T-cell (primary cell): Measurements from ENCODE around the gene KRTAP1-1. TPM values are rescaled to one million over a fixed set of nuclear protein-coding genes. Genes with fewer than 3 reads are reported as not detected.

Source experiments
- ATAC-seq, 4 experiments: fragments of 200-7000 bp in 3 of 4; fragments of 150-1000 bp in 1 of 4; cut with Tn5 transposase; replicated peaks in 1 of 4; 1 replicate in 3 of 4; 2 replicates in 1 of 4; pipeline ENCODE4 v1.10.0; 2021; ENCODE audit warnings: moderate library complexity in 3 of 4, mild to moderate bottlenecking in 2 of 4, moderate number of reproducible peaks in 1 of 4
- CTCF ChIA-PET, 2 donors: fragments of 300-600 bp; sonication (Branson Sonifier 250); formaldehyde crosslinking; loops; one replicate each; lab custom pipeline; 2022; ENCODE audit warnings: antibody characterized with exemption in 2 of 2; lab: Charles Lee
- POLR2A ChIA-PET, 2 donors: fragments of 300-600 bp; sonication (Branson Sonifier 250); formaldehyde crosslinking; loops; one replicate each; lab custom pipeline; 2022; ENCODE audit warnings: antibody characterized with exemption in 2 of 2; lab: Charles Lee
- DNase-seq, 35 experiments: peaks; one replicate each; pipeline versions ENCODE4 v3.0.0 to v3.0.0-alpha.2; 2013 to 2023
- H3K27ac ChIP-seq: one replicate; pipeline ENCODE4 v1.5.1; 2013; ENCODE audit warnings: low read length
- H3K27me3 ChIP-seq, 2 experiments: replicated peaks in 1 of 2; 1 replicate in 1 of 2; 2 replicates in 1 of 2; pipeline versions ENCODE4 v1.6.1 to v1.7.0; 2013; ENCODE audit warnings: low read length in 1 of 2, mixed read lengths in 1 of 2; ENCODE audit not compliant: control insufficient read depth in 2 of 2, insufficient read depth in 2 of 2; ENCODE audit errors: extremely low read depth in 1 of 2
- H3K36me3 ChIP-seq, 2 donors: 1 replicate in 1 of 2; 2 replicates in 1 of 2; pipeline versions ENCODE4 v1.6.1 to v1.7.0; 2013; ENCODE audit warnings: low read length in 1 of 2; ENCODE audit not compliant: control insufficient read depth in 2 of 2, insufficient read depth in 1 of 2; ENCODE audit errors: extremely low read depth in 1 of 2
- H3K4me1 ChIP-seq, 2 experiments: 1 replicate in 1 of 2; 2 replicates in 1 of 2; pipeline versions ENCODE4 v1.6.1 to v1.7.0; 2013; ENCODE audit warnings: low read length in 2 of 2, mixed read lengths in 1 of 2; ENCODE audit not compliant: insufficient read depth in 2 of 2, control insufficient read depth in 1 of 2; ENCODE audit errors: extremely low read depth in 1 of 2
- H3K4me3 ChIP-seq, 2 donors: 1 replicate in 1 of 2; 2 replicates in 1 of 2; pipeline versions ENCODE4 v1.5.1 to v1.7.0; 2013; ENCODE audit warnings: mild to moderate bottlenecking in 2 of 2, low read length in 1 of 2, moderate library complexity in 1 of 2; ENCODE audit not compliant: control insufficient read depth in 1 of 2; ENCODE audit errors: extremely low read depth in 1 of 2
- H3K9me3 ChIP-seq: 2 replicates; pipeline ENCODE4 v1.7.0; 2013
- H3K27ac Mint-ChIP-seq, 2 donors: one replicate each; pipeline ENCODE4 v1.8.0; 2020 to 2021; ENCODE audit warnings: mild to moderate bottlenecking in 2 of 2, mixed read lengths in 2 of 2
- H3K27me3 Mint-ChIP-seq, 2 donors: one replicate each; pipeline ENCODE4 v1.8.0; 2021 to 2022; ENCODE audit warnings: mixed read lengths in 2 of 2
- H3K36me3 Mint-ChIP-seq: one replicate; pipeline ENCODE4 v1.8.0; 2021; ENCODE audit warnings: mixed read lengths
- H3K4me1 Mint-ChIP-seq, 3 donors: one replicate each; pipeline ENCODE4 v1.8.0; 2020 to 2022; ENCODE audit warnings: mixed read lengths in 3 of 3, mild to moderate bottlenecking in 1 of 3
- H3K4me3 Mint-ChIP-seq, 3 donors: one replicate each; pipeline ENCODE4 v1.8.0; 2020 to 2022; ENCODE audit warnings: mild to moderate bottlenecking in 3 of 3, mixed read lengths in 3 of 3, moderate library complexity in 3 of 3
- H3K9me3 Mint-ChIP-seq, 3 donors: one replicate each; pipeline ENCODE4 v1.8.0; 2020 to 2022; ENCODE audit warnings: mixed read lengths in 3 of 3
- WGBS: methylation state at CpG from one replicate; pipeline ENCODE4 v1.1.5; 2013; ENCODE audit warnings: missing lambda C conversion rate; ENCODE audit not compliant: insufficient coverage; 5-methylcytosine and 5-hydroxymethylcytosine counted together
- total RNA-seq, 35 experiments: library from RNA in 6 of 35; stranded (reverse) in 6 of 35; fragments of 120-200 nt in 1 of 35; gene quantifications; one replicate each; pipeline versions ENCODE4 v1.2.1 to v1.2.4 and lab custom pipeline; 2013 to 2026

The KRTAP1-1 gene
- total RNA-seq, 5 donors from 2014 or later (not counting 1 experiment from before 2014, with no cell fraction given), result not detected

- Histone ChIP-seq H3K27ac (no peak overlapping the region), H3K4me1 (no peaks in the 10 kb centered on the region), H3K36me3 (no peaks in the 10 kb centered on the region), H3K27me3 (no peaks in the 10 kb centered on the region), H3K4me3 (no peak overlapping the region), H3K9me3 (no peaks in the 10 kb centered on the region)
- Mint-ChIP-seq H3K4me1 (no peaks in the 10 kb centered on the region), H3K27me3 (peaks cover 3 to 15% of the 10 kb centered on the region in 2 donors), H3K9me3 (no peaks in the 10 kb centered on the region), H3K4me3 (no peak overlapping the region), H3K36me3 (no peaks in the 10 kb centered on the region), H3K27ac (no peak overlapping the region)
- 66% methylated on average over 4 of the region's 7 CpGs for WGBS
- DNase-seq, result no peak
- ATAC-seq, result no peak
- POLR2A ChIA-PET, result no interaction called here
- CTCF ChIA-PET, result no interaction called here
Observed at GRCh38 chr17:41015454-41015853, 25.8 kb downstream of the KRTAP1-1 start.

DNA sequence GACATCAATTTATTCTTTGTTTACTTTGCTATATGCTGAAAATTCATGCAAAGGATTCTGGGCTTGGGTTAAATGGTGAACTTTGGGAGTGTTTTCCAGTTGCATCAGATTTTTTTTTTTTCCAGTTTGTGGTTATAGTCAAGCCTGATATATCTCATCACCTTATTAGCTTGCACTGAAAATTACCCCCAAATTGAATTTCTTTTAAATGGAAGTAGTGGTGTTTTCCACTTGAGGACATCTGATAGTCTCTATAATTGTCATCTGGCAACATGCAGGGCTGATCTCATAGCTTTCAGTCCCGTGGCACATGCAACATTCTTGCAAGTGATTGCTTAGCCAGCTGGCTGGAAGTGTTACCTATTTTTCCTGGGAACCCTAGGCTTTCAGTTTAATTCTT, 27.6 kb downstream of the KRTAP1-1 start:
- Histone ChIP-seq H3K36me3 (no peaks in the 10 kb centered on the region), H3K4me3 (no peak overlapping the region), H3K4me1 (no peaks in the 10 kb centered on the region), H3K27me3 (peaks cover 0 to 3% of the 10 kb centered on the region in 2 experiments), H3K27ac (no peak overlapping the region), H3K9me3 (no peaks in the 10 kb centered on the region)
- H3K4me3 Mint-ChIP-seq, result no peak overlapping the region
- ChIA-PET POLR2A (interaction anchor here in 1 of 2 donors (0.6 kb wide), 1 partner anchor 89 kb away, joined by 3 read pairs; no protein-coding TSS in a partner anchor), CTCF (no interaction called here)
- 55% methylated on average over 1 of the region's 1 CpG for WGBS
- no peak overlapping the region for H3K27ac Mint-ChIP-seq
- ATAC-seq (no peak), DNase-seq (no peak)
- H3K4me1 Mint-ChIP-seq, result no peaks in the 10 kb centered on the region
- H3K27me3 Mint-ChIP-seq, result peaks cover 3 to 15% of the 10 kb centered on the region in 2 donors
- H3K9me3 Mint-ChIP-seq, result no peaks in the 10 kb centered on the region
- no peaks in the 10 kb centered on the region for H3K36me3 Mint-ChIP-seq

DNA sequence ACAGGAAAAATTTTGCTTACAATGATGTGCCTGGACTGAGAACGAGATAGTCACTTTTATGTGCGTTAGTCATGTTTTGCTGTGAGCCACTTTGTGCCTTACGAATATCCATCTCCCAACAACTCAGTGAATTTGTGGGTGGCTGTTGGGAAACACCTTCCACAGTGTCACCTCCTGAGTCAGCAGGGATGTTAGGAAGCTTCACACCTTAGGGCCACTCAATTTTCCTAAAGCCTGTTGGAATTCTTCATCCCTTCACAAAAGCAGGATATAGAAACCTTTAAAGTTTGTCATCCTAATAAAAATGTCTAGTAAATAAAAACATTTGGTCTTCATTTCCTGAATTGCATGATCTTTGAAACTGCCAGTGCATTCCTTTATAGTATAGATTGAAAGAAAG, 28.1 kb downstream of the KRTAP1-1 start:
- Mint-ChIP-seq H3K4me3 (no peak overlapping the region), H3K27ac (no peak overlapping the region), H3K27me3 (peaks cover 3 to 15% of the 10 kb centered on the region in 2 donors), H3K9me3 (no peaks in the 10 kb centered on the region), H3K36me3 (no peaks in the 10 kb centered on the region), H3K4me1 (no peaks in the 10 kb centered on the region)
- Histone ChIP-seq H3K27ac (no peak overlapping the region), H3K36me3 (no peaks in the 10 kb centered on the region), H3K4me1 (no peaks in the 10 kb centered on the region), H3K9me3 (no peaks in the 10 kb centered on the region), H3K4me3 (no peak overlapping the region), H3K27me3 (peaks cover 0 to 5% of the 10 kb centered on the region in 2 experiments)
- WGBS, result 60% methylated on average over 1 of the region's 3 CpGs
- CTCF ChIA-PET, result no interaction called here
- DNase-seq (no peak), ATAC-seq (no peak)
- POLR2A ChIA-PET, result interaction anchor here in 1 of 2 donors (0.6 kb wide), 1 partner anchor 89 kb away, joined by 3 read pairs; no protein-coding TSS in a partner anchor

DNA sequence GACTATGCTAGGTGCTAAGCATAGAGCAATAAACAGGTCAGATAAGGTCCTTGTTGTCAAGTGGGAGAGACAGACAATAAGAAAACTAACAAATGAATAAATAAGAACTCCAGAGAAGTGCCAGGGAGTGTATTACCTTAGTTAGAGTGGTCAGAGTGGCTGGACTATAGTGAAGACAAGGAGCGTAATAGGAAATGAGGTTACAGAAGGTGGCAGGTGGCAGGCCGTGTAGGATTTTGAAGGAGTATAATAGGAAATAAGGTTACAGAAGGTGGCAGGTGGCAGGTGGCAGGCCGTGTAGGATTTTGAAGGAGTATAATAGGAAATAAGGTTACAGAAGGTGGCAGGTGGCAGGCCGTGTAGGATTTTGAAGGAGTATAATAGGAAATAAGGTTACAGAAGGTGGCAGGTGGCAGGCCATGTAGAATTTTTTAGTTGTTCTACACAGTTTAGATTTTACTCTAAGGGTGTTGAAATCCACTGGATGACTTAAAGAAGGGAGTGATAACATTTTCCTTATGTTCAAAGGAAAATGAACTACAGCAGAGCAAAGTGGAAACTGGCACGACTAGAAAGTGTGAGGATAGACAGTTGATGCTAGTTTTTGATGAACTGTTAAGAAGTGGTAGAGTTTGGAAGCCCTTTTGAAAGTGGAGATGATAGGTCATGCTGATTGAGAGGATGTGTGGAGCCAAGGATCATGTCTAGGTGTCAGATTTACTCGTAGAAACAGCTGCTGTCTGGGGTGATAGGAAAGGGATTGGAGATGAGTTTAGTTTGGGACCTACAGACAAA, 28.7 kb downstream of the KRTAP1-1 start:
- ATAC-seq, result no peak
- no peak for DNase-seq
- peaks cover under 1 to 13% of the 10 kb centered on the region in 2 donors for H3K27me3 Mint-ChIP-seq

DNA sequence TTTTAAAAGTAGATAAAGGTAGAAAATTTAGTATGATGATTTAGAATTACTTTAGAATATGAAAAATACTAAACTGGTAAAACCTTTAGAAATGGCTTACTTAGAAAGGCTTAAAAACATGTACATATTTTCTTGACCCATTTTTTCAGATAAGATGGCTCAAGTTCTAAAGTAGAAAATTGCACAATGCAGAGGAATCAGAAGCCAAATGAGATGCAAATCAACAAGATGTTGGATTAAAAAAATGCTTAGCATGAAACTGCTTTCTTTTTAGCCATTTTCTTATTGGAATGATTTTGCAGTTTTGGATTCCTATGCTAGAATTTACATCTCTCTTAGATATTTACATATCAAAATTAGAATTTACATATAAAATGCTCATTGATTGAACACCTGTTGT, 30.8 kb downstream of the KRTAP1-1 start:
- no peaks in the 10 kb centered on the region for H3K9me3 ChIP-seq
- ATAC-seq (no peak), DNase-seq (no peak)
- H3K4me1 ChIP-seq, result no peaks in the 10 kb centered on the region
- no peaks in the 10 kb centered on the region for H3K36me3 ChIP-seq
- POLR2A ChIA-PET, result no interaction called here
- H3K27ac ChIP-seq, result no peak overlapping the region
- no peak overlapping the region for H3K4me3 ChIP-seq
- Mint-ChIP-seq H3K9me3 (no peaks in the 10 kb centered on the region), H3K4me1 (no peaks in the 10 kb centered on the region), H3K27ac (no peak overlapping the region), H3K36me3 (no peaks in the 10 kb centered on the region), H3K27me3 (peaks cover 0 to 2% of the 10 kb centered on the region in 2 donors), H3K4me3 (no peak overlapping the region)
- peaks cover 0 to 5% of the 10 kb centered on the region in 2 experiments for H3K27me3 ChIP-seq
- CTCF ChIA-PET, result no interaction called here

More for the DNA sequence above, 28.7 kb downstream of the KRTAP1-1 start:
- H3K4me3 Mint-ChIP-seq, result no peak overlapping the region
- H3K4me1 ChIP-seq, result no peaks in the 10 kb centered on the region
- ChIA-PET POLR2A (no interaction called here), CTCF (no interaction called here)
- H3K4me1 Mint-ChIP-seq, result no peaks in the 10 kb centered on the region
- no peak overlapping the region for H3K27ac Mint-ChIP-seq
- 70% methylated on average over 6 of the region's 6 CpGs for WGBS
- no peak overlapping the region for H3K27ac ChIP-seq
- H3K27me3 ChIP-seq, result peaks cover 0 to 5% of the 10 kb centered on the region in 2 experiments
- H3K9me3 ChIP-seq, result no peaks in the 10 kb centered on the region
- no peaks in the 10 kb centered on the region for H3K36me3 Mint-ChIP-seq
- H3K4me3 ChIP-seq, result no peak overlapping the region
- H3K9me3 Mint-ChIP-seq, result no peaks in the 10 kb centered on the region
- H3K36me3 ChIP-seq, result no peaks in the 10 kb centered on the region

DNA sequence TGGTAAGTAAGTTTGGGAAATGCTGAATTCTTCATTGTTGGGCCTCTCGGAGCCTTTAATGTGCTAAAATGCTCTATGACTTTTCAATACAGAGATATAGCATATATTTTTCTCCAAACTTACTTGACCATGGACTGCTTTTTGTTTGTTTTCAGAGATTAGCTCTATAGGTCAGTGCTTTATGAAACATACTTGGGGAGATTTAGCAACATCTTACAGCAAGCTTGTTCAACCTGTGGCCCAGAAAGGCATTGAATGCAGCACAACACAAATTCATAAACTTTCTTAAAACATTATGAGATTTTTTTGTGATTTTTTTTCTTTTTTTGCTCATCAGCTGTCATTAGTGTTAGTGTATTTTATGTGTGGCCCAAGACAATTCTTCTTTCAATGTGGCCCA, 31.3 kb downstream of the KRTAP1-1 start:
- H3K27ac Mint-ChIP-seq, result no peak overlapping the region
- ChIA-PET POLR2A (no interaction called here), CTCF (no interaction called here)

More for the DNA sequence above, 31.3 kb downstream of the KRTAP1-1 start:
- no peaks in the 10 kb centered on the region for H3K27me3 Mint-ChIP-seq
- no peak overlapping the region for H3K4me3 Mint-ChIP-seq
- H3K27ac ChIP-seq, result no peak overlapping the region
- no peaks in the 10 kb centered on the region for H3K4me1 Mint-ChIP-seq
- H3K36me3 ChIP-seq, result no peaks in the 10 kb centered on the region
- no peaks in the 10 kb centered on the region for H3K4me1 ChIP-seq
- ATAC-seq, result no peak
- WGBS, result no CpG with 5 or more reads among the region's 1 CpG
- H3K4me3 ChIP-seq, result no peak overlapping the region
- H3K9me3 ChIP-seq, result no peaks in the 10 kb centered on the region
- H3K36me3 Mint-ChIP-seq, result no peaks in the 10 kb centered on the region
- H3K9me3 Mint-ChIP-seq, result no peaks in the 10 kb centered on the region
- DNase-seq, result no peak
- H3K27me3 ChIP-seq, result peaks cover 0 to 5% of the 10 kb centered on the region in 2 experiments
